ENCODE data around the gene MIPEP. TPM values are rescaled to one million over a fixed set of nuclear protein-coding genes. Genes with fewer than 3 reads are reported as not detected.

Gene MIPEP
- total RNA-seq, 1 donor from 2014 or later, result 9.9 TPM

Other genes with a start within 250 kb of the MIPEP start
- gene C1QTNF9B, start 8.1 kb upstream of the MIPEP start, total RNA-seq, result not detected in 2 replicates

Data from activated T-helper 2 cell treated with anti-CD3 and anti-CD28 coated beads, Interferon-gamma antibody, Interleukin-2, Interleukin-4, amounts not matched to agents 10 μg/mL and 5 μg/mL and 100 μg/mL, durations not matched to agents 14 hours and 24 hours and 36 hours (primary cell).